Neural crest cell (in vitro differentiated cells): ENCODE data around the gene PEPD. TPM values are rescaled to one million over a fixed set of nuclear protein-coding genes. Genes with fewer than 3 reads are reported as not detected.

Experiments
- DNase-seq: peaks from one replicate; pipeline ENCODE4 v3.0.0; 2021; ENCODE audit warnings: low read depth, mixed read lengths, low spot score
- H3K27ac Mint-ChIP-seq: one replicate; pipeline ENCODE4 v1.8.0; 2021; ENCODE audit warnings: mild to moderate bottlenecking, mixed read lengths; ENCODE audit not compliant: unreplicated experiment
- H3K27me3 Mint-ChIP-seq: 2 replicates; pipeline ENCODE4 v1.8.0; 2021; ENCODE audit warnings: low read depth, mild to moderate bottlenecking, mixed read lengths
- H3K36me3 Mint-ChIP-seq: 2 replicates; pipeline ENCODE4 v1.8.0; 2021; ENCODE audit warnings: low read depth, mild to moderate bottlenecking, mixed read lengths
- H3K4me1 Mint-ChIP-seq: 2 replicates; pipeline ENCODE4 v1.8.0; 2021; ENCODE audit warnings: mixed read lengths
- H3K4me3 Mint-ChIP-seq: one replicate; pipeline ENCODE4 v1.8.0; 2021; ENCODE audit warnings: mild to moderate bottlenecking, mixed read lengths
- H3K9me3 Mint-ChIP-seq: 2 replicates; pipeline ENCODE4 v1.8.0; 2021; ENCODE audit warnings: mixed read lengths
- total RNA-seq: library from RNA; stranded (reverse); gene quantifications from 2 replicates; pipeline ENCODE4 v1.2.1, GENCODE V29; 2021
- TF ChIP-seq, protein P1 (sequence below): fragments of 200-600 bp; sonication (generic); conservative IDR thresholded peaks from 2 replicates; pipeline ENCODE4 v1.5.0; 2021; ENCODE audit warnings: antibody characterized with exemption, mild to moderate bottlenecking

PEPD gene
- total RNA-seq, 1 donor from 2014 or later: 39.0 TPM

DNA sequence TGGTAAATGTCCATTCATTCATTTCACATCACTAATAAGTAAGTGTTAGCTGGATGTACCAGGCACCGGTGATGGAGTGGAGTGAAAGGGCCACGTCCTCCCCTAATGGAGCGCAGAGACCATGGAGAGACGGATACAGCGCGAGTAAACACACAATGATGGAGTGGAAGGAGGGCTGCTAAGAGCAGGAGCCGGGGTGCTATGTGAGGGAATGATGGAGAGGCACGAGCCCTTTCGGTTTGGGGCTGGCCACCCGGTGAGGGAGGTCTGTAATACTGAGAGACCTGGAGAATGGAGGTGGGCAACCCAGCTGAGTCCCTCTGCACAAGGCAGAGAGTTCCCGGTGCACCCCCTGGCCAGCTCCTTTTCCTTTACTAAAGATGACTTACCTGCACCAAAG, 53.7 kb downstream of the PEPD start:
- peaks cover 8% of the 10 kb centered on the region for H3K4me1 Mint-ChIP-seq
- H3K27me3 Mint-ChIP-seq: no peaks in the 10 kb centered on the region
- H3K27ac Mint-ChIP-seq: no peak overlapping the region
- no peaks in the 10 kb centered on the region for H3K9me3 Mint-ChIP-seq
- DNase-seq: no peak
- H3K4me3 Mint-ChIP-seq: no peak overlapping the region
- TF ChIP-seq, protein P1, sequence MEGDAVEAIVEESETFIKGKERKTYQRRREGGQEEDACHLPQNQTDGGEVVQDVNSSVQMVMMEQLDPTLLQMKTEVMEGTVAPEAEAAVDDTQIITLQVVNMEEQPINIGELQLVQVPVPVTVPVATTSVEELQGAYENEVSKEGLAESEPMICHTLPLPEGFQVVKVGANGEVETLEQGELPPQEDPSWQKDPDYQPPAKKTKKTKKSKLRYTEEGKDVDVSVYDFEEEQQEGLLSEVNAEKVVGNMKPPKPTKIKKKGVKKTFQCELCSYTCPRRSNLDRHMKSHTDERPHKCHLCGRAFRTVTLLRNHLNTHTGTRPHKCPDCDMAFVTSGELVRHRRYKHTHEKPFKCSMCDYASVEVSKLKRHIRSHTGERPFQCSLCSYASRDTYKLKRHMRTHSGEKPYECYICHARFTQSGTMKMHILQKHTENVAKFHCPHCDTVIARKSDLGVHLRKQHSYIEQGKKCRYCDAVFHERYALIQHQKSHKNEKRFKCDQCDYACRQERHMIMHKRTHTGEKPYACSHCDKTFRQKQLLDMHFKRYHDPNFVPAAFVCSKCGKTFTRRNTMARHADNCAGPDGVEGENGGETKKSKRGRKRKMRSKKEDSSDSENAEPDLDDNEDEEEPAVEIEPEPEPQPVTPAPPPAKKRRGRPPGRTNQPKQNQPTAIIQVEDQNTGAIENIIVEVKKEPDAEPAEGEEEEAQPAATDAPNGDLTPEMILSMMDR: no peak
- H3K36me3 Mint-ChIP-seq: no peaks in the 10 kb centered on the region

DNA sequence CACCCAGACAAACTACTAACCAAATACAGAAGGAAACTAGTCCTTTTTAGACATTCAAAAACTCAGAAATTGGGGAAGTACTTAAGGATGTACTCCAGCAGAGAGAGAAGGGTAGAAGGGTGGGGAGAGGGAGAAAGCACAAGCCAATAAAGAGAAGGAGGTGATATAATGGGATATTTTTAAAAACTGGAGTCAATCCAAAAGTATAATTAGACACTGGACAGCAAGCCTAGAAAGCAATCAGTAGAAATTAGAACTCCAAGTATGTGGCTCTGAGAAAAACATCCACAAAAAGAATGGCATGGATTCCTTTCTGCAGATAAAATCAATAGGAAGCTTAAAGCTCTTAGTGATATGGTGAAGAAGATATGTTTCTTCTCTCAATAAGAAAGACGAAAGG, 55.8 kb downstream of the PEPD start:
- H3K27me3 Mint-ChIP-seq: no peaks in the 10 kb centered on the region
- no peaks in the 10 kb centered on the region for H3K9me3 Mint-ChIP-seq
- H3K4me1 Mint-ChIP-seq: peaks cover 12% of the 10 kb centered on the region
- H3K4me3 Mint-ChIP-seq: no peak overlapping the region
- no peaks in the 10 kb centered on the region for H3K36me3 Mint-ChIP-seq
- H3K27ac Mint-ChIP-seq: no peak overlapping the region
- no peak for DNase-seq
- TF ChIP-seq, protein P1: no peak

DNA sequence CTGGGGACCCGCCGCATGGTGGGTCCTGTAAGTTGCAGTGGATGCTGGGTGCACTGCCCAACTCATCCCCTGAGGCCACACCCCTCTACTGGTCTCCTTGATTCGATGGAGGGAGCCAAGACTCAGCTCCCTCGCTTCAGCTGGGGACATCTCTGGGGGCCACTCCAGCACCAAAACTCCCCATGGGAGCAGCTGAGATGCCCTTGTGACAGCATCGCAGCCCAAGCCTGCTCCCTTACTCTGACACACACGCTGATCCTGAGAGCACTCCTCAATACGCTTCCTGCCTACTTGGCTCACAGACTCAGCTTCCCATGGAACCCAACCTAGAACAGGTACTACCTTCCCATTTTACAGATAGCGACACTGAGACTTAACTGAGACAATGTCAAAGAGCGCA, 56.2 kb downstream of the PEPD start:
- no peak overlapping the region for H3K27ac Mint-ChIP-seq
- H3K9me3 Mint-ChIP-seq: no peaks in the 10 kb centered on the region
- no peak overlapping the region for H3K4me3 Mint-ChIP-seq
- H3K36me3 Mint-ChIP-seq: no peaks in the 10 kb centered on the region
- H3K27me3 Mint-ChIP-seq: no peaks in the 10 kb centered on the region
- no peak for DNase-seq
- H3K4me1 Mint-ChIP-seq: peaks cover 12% of the 10 kb centered on the region
- TF ChIP-seq, protein P1: no peak

DNA sequence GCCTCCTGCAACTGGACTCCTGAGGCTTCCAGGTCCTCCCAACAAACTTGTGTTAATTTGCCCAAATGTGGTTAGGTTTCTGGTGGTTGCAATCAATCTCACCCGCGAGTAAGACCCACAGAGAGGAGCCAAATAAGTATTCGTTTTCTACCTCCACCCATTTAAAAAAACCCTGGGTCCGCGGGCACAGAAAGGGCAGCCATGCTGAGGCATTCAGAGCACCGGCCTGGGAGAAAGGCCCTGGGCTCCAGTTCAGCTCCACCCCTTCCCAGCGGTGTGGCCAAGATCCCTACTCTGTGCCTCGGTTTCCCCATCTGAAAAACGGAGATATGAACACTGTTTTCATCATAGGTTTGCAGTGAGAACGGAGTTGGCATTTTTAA, 56.9 kb downstream of the PEPD start:
- Mint-ChIP-seq H3K36me3 (no peaks in the 10 kb centered on the region), H3K9me3 (no peaks in the 10 kb centered on the region), H3K27me3 (no peaks in the 10 kb centered on the region), H3K27ac (no peak overlapping the region), H3K4me1 (peaks cover 12% of the 10 kb centered on the region), H3K4me3 (no peak overlapping the region)
- DNase-seq: no peak
- TF ChIP-seq, protein P1: no peak

DNA sequence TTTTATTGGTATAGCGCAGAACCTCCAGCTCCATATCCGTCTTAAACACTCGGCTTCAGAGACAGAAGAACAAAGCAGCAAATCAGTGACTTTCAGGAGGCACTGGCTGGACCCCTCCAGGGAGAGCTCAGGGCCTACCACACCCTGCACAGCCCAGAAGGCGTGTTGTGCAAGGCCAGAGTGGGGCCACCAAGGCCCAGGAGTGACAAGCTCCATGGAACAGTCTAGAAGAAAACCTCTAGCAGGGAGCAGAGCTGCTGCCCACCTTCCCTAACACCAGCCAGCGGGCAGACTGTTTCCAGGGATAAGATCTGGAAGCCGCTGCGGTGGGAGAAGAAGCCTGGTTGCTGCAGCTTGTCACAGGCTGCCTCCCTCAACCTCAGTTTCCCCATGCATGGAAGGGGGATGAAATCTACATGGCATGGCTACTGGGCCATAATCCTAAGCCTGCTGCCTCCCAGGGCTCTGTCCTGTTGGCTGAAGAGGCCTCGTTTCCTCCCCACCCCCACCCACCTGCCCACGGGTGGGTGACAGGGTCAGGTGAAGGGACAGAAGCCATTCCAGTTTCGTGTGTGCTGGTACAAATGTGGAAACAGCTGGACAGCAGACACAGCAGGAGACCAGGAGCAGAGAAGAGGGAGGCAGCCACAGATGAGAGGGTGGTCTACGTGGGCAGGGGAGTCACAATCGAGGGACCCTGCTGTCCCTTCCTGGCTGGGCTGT, 57.4 kb downstream of the PEPD start:
- Mint-ChIP-seq H3K4me1 (peaks cover 12% of the 10 kb centered on the region), H3K27ac (peak overlapping the region; percentile 52), H3K36me3 (no peaks in the 10 kb centered on the region), H3K4me3 (no peak overlapping the region), H3K27me3 (no peaks in the 10 kb centered on the region), H3K9me3 (no peaks in the 10 kb centered on the region)
- TF ChIP-seq, protein P1: no peak
- DNase-seq: no peak
